Gastroesophageal sphincter (tissue), 4 donors: Measurements from ENCODE around the gene TMX3. TPM values are rescaled to one million over a fixed set of nuclear protein-coding genes. Genes with fewer than 3 reads are reported as not detected.

Experiments
- ATAC-seq: fragments of 150-250 bp; one replicate; pipeline ENCODE4 v1.9.1; 2016; ENCODE audit warnings: mild to moderate bottlenecking, moderate library complexity
- H3K27ac ChIP-seq, 4 donors: fragments of 200-600 bp; sonication (generic) in 3 of 4; 1 replicate in 3 of 4; 2 replicates in 1 of 4; pipeline ENCODE4 v1.5.1; 2016 to 2019
- H3K27me3 ChIP-seq: fragments of 200-600 bp; sonication (generic); one replicate; pipeline ENCODE4 v1.5.1; 2019
- H3K36me3 ChIP-seq, 2 donors: fragments of 200-600 bp; sonication (generic); one replicate each; pipeline ENCODE4 v1.5.1; 2019; ENCODE audit warnings: control low read depth in 1 of 2
- H3K4me1 ChIP-seq, 3 donors: fragments of 200-600 bp; sonication (generic); 1 replicate in 2 of 3; 2 replicates in 1 of 3; pipeline ENCODE4 v1.5.1; 2016 to 2019; ENCODE audit warnings: control low read depth in 2 of 3
- H3K4me3 ChIP-seq, 2 donors: fragments of 200-600 bp; sonication (generic); one replicate each; pipeline ENCODE4 v1.5.1; 2019; ENCODE audit warnings: mild to moderate bottlenecking in 1 of 2, moderate library complexity in 1 of 2
- H3K9me3 ChIP-seq, 3 donors: fragments of 200-600 bp; sonication (generic); one replicate each; pipeline ENCODE4 v1.5.1; 2017 to 2019; ENCODE audit warnings: control low read depth in 2 of 3
- EP300 ChIP-seq: sonication (generic); formaldehyde crosslinking; IDR thresholded peaks from one replicate; pipeline ENCODE4 v1.6.1; 2017; ENCODE audit warnings: antibody characterized with exemption, mild to moderate bottlenecking
- POLR2A ChIP-seq, 2 donors: fragments of 450-650 bp; IDR thresholded peaks; one replicate each; pipeline ENCODE4 v1.6.1; 2017; ENCODE audit warnings: antibody characterized with exemption in 2 of 2, mild to moderate bottlenecking in 2 of 2, moderate library complexity in 1 of 2
- POLR2AphosphoS5 ChIP-seq: sonication (generic); formaldehyde crosslinking; IDR thresholded peaks from one replicate; pipeline ENCODE4 v1.6.1; 2017; ENCODE audit warnings: antibody characterized with exemption
- WGBS, 2 donors: methylation state at CpG; one replicate each; pipeline ENCODE4 v1.1.5; 2018; ENCODE audit warnings: low coverage in 1 of 2; 5-methylcytosine and 5-hydroxymethylcytosine counted together
- total RNA-seq, 4 donors: library from RNA; depleted of rRNA; stranded (reverse); fragments of >200 nt; gene quantifications; one replicate each; pipeline ENCODE4 v1.1.0, GENCODE V29; 2016
- TF ChIP-seq, protein P1 (sequence below), 4 experiments: fragments of 200-600 bp in 2 of 4; fragments of 450-650 bp in 2 of 4; sonication (generic) in 1 of 4; IDR thresholded peaks; one replicate each; pipeline ENCODE4 v1.5.1; 2017 to 2019; ENCODE audit warnings: antibody characterized with exemption in 4 of 4, mild to moderate bottlenecking in 2 of 4, moderate library complexity in 2 of 4

The TMX3 gene
- total RNA-seq, 4 donors from 2014 or later = 30.5 to 43.3 (median 33.3) TPM

GRCh38 chr18:68734308-68734707, 19.4 kb upstream of the TMX3 start:
- Histone ChIP-seq H3K4me1 (no peaks in the 10 kb centered on the region), H3K36me3 (no peaks in the 10 kb centered on the region), H3K27me3 (no peaks in the 10 kb centered on the region), H3K4me3 (no peak overlapping the region), H3K9me3 (no peaks in the 10 kb centered on the region), H3K27ac (no peak overlapping the region)
- WGBS, 2 donors = 44 to 47% methylated on average over 5 of the region's 5 CpGs
- TF ChIP-seq POLR2A (IDR thresholded peaks at IDR 0.05) (no peak), POLR2AphosphoS5 (no peak), EP300 (no peak)
- TF ChIP-seq, protein P1, sequence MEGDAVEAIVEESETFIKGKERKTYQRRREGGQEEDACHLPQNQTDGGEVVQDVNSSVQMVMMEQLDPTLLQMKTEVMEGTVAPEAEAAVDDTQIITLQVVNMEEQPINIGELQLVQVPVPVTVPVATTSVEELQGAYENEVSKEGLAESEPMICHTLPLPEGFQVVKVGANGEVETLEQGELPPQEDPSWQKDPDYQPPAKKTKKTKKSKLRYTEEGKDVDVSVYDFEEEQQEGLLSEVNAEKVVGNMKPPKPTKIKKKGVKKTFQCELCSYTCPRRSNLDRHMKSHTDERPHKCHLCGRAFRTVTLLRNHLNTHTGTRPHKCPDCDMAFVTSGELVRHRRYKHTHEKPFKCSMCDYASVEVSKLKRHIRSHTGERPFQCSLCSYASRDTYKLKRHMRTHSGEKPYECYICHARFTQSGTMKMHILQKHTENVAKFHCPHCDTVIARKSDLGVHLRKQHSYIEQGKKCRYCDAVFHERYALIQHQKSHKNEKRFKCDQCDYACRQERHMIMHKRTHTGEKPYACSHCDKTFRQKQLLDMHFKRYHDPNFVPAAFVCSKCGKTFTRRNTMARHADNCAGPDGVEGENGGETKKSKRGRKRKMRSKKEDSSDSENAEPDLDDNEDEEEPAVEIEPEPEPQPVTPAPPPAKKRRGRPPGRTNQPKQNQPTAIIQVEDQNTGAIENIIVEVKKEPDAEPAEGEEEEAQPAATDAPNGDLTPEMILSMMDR (IDR thresholded peaks at IDR 0.05) = no peak
- no peak for ATAC-seq

DNA sequence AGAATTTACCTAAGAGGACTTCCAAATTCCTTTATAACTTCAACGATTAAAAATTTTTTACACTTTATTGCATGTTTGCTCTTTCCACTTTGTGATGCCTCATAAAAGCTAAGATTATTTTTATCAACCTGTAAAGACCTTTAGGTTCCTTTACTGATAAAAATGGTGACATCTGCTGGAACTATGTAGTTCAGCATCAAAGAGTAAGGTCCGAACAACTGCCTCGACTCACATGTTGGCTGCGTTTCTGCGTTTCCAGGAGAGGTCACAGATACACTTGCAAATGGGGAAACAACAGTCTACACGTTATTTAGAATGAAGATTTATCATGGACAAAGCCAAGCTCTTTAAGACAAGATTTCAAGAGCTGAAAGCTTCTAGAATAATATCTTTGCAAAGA, 18.8 kb upstream of the TMX3 start:
- Histone ChIP-seq H3K36me3 (no peaks in the 10 kb centered on the region), H3K27me3 (no peaks in the 10 kb centered on the region), H3K4me3 (no peak overlapping the region), H3K27ac (no peak overlapping the region), H3K9me3 (no peaks in the 10 kb centered on the region), H3K4me1 (no peaks in the 10 kb centered on the region)
- TF ChIP-seq EP300 (no peak), POLR2AphosphoS5 (no peak), POLR2A (IDR thresholded peaks at IDR 0.05) (no peak)
- TF ChIP-seq, protein P1 (IDR thresholded peaks at IDR 0.05) = no peak
- no peak for ATAC-seq
- WGBS, 2 donors = 32 to 37% methylated on average over 5 to 6 of the region's 6 CpGs

- Histone ChIP-seq H3K36me3 (no peaks in the 10 kb centered on the region), H3K27me3 (no peaks in the 10 kb centered on the region), H3K9me3 (no peaks in the 10 kb centered on the region), H3K4me1 (no peaks in the 10 kb centered on the region), H3K4me3 (no peak overlapping the region), H3K27ac (no peak overlapping the region)
- no peak for ATAC-seq
- 83 to 86% methylated on average over 2 of the region's 2 CpGs for WGBS, 2 donors
- TF ChIP-seq EP300 = no peak
- TF ChIP-seq, protein P1 (IDR thresholded peaks at IDR 0.05) = no peak
- TF ChIP-seq POLR2AphosphoS5 = no peak
- TF ChIP-seq POLR2A (IDR thresholded peaks at IDR 0.05) = no peak
Observed at GRCh38 chr18:68728081-68728700, 13.3 kb upstream of the TMX3 start.

- H3K9me3 ChIP-seq = no peaks in the 10 kb centered on the region
- no peaks in the 10 kb centered on the region for H3K4me1 ChIP-seq
- no peak overlapping the region for H3K4me3 ChIP-seq
- H3K27ac ChIP-seq = no peak overlapping the region
- TF ChIP-seq POLR2AphosphoS5 = no peak
- TF ChIP-seq, protein P1 (IDR thresholded peaks at IDR 0.05) = no peak
- no peak for TF ChIP-seq EP300
- TF ChIP-seq POLR2A (IDR thresholded peaks at IDR 0.05) = no peak
- no peak for ATAC-seq
- no peaks in the 10 kb centered on the region for H3K36me3 ChIP-seq
- no peaks in the 10 kb centered on the region for H3K27me3 ChIP-seq
Observed at GRCh38 chr18:68727506-68727905, 12.6 kb upstream of the TMX3 start.

GRCh38 chr18:68725346-68725745, 10.4 kb upstream of the TMX3 start:
- 67 to 78% methylated on average over 2 of the region's 2 CpGs for WGBS, 2 donors
- TF ChIP-seq, protein P1 (IDR thresholded peaks at IDR 0.05) = no peak
- TF ChIP-seq POLR2A (IDR thresholded peaks at IDR 0.05) = no peak
- TF ChIP-seq EP300 = no peak
- TF ChIP-seq POLR2AphosphoS5 = no peak
- Histone ChIP-seq H3K9me3 (no peaks in the 10 kb centered on the region), H3K4me3 (no peak overlapping the region), H3K36me3 (no peaks in the 10 kb centered on the region), H3K27ac (no peak overlapping the region), H3K4me1 (no peaks in the 10 kb centered on the region), H3K27me3 (no peaks in the 10 kb centered on the region)
- no peak for ATAC-seq
